A673 (cell line): Measurements from ENCODE around the gene PRKAG2.

Experiments
- CTCF ChIP-seq: fragments of 300-800, 200-600 bp; sonication (generic); conservative IDR thresholded peaks from 2 replicates; pipeline ENCODE4 v1.5.1; 2017; ENCODE audit warnings: low read depth, mild to moderate bottlenecking, antibody characterized with exemption, low read length, moderate library complexity, mixed read lengths
- EZH2 ChIP-seq: fragments of 200-600 bp; sonication (generic); IDR thresholded peaks from 2 replicates; pipeline ENCODE4 v1.6.1; 2017; ENCODE audit warnings: borderline replicate concordance, low read depth, mild to moderate bottlenecking, mixed read lengths, antibody characterized with exemption, low read length; ENCODE audit not compliant: poor library complexity, severe bottlenecking

DNA sequence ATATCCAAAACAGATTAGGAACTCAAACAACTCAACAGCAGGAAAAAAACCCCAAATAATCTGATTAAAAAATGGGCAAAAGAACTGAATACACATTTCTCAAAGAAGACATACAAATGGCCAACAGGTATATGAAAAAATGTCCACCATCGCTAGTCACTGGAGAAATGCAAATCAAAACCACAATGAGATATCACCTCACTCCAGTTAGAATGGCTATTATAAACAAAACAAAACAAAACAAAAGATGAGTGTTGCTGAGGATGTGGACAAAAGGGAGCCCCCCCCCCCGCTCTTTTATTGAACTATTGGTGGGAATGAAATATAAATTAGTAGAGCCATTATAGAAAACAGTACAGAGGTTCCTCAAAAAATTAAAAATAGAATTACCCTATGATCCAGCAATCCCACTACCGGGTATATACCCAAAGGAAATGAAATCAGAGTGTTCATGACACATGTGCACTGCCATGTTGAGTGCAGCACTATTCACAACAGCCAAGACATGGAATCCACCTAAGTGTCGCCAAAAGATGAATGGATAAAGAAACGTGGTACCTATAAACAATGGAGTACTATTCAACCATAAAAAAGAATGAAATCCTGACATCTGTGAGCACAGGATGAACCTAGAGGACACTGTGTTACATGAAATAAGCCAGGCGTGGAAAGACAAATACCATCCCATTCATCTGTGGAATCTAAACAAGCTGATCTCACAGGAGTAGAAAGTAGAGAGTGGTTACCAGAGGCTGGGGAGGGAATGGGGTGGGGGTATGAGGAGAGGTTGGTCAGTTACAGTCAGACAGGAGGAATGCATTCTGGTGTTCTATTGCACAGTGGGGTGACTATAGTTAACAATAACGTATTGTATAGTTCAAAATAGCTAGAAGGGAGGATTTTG is 279.1 kb downstream of the PRKAG2 start:
- TF ChIP-seq CTCF (no peak), EZH2 (no peak)
